Small intestine (tissue), 7 donors: ENCODE measurements around the gene TRAPPC5. TPM values are rescaled to one million over a fixed set of nuclear protein-coding genes. Genes with fewer than 3 reads are reported as not detected.

Experiments used
- DNase-seq, 2 donors: peaks; one replicate each; pipeline versions ENCODE4 v3.0.0 to v3.0.0-alpha.2; 2013
- FAIRE-seq: peaks from 2 replicates; lab custom pipeline; 2012; peaks lifted over from hg19 to GRCh38; lab: Jason Lieb, UNC
- H3K27ac ChIP-seq, 3 donors: one replicate each; pipeline ENCODE4 v1.5.1; 2013; ENCODE audit warnings: low read length in 2 of 3, mild to moderate bottlenecking in 2 of 3, control low read depth in 1 of 3, inconsistent platforms in 1 of 3, low read depth in 1 of 3, moderate library complexity in 1 of 3
- H3K27me3 ChIP-seq, 3 donors: one replicate each; pipeline ENCODE4 v1.6.1; 2013; ENCODE audit warnings: low read length in 3 of 3, inconsistent platforms in 1 of 3; ENCODE audit not compliant: control insufficient read depth in 3 of 3, insufficient read depth in 3 of 3
- H3K36me3 ChIP-seq, 3 donors: one replicate each; pipeline ENCODE4 v1.6.1; 2013; ENCODE audit warnings: low read length in 3 of 3, inconsistent platforms in 1 of 3, low read depth in 1 of 3, mild to moderate bottlenecking in 1 of 3, moderate library complexity in 1 of 3; ENCODE audit not compliant: control insufficient read depth in 3 of 3, insufficient read depth in 2 of 3
- H3K4me1 ChIP-seq, 3 donors: one replicate each; pipeline ENCODE4 v1.6.1; 2013; ENCODE audit warnings: low read length in 2 of 3, inconsistent platforms in 1 of 3, low read depth in 1 of 3, mild to moderate bottlenecking in 1 of 3, moderate library complexity in 1 of 3; ENCODE audit not compliant: control insufficient read depth in 3 of 3, insufficient read depth in 2 of 3
- H3K4me3 ChIP-seq, 3 donors: one replicate each; pipeline ENCODE4 v1.5.1; 2013; ENCODE audit warnings: low read length in 3 of 3, control low read depth in 1 of 3, inconsistent platforms in 1 of 3, low read depth in 1 of 3, mild to moderate bottlenecking in 1 of 3, moderate library complexity in 1 of 3
- H3K9me3 ChIP-seq, 2 donors: one replicate each; pipeline ENCODE4 v1.6.1; 2013; ENCODE audit warnings: low read depth in 1 of 2, low read length in 1 of 2; ENCODE audit not compliant: control insufficient read depth in 2 of 2, insufficient read depth in 1 of 2
- WGBS, 3 donors: extraction: QIAGEN DNeasy Blood & Tissue Kit; methylation state at CpG; one replicate each; pipeline ENCODE4 v1.1.7; 2013; 5-methylcytosine and 5-hydroxymethylcytosine counted together
- polyA plus RNA-seq, 4 donors: library from polyadenylated mRNA; stranded (reverse) in 3 of 4; unstranded in 1 of 4; fragments of 200-250 nt in 3 of 4; fragments of 120-200 nt in 1 of 4; gene quantifications; one replicate each; pipeline versions ENCODE4 v1.2.1 to v1.2.3, GENCODE V29; 2013
- donor health status: healthy with polysubstance abuse.
- donor health status: control.
- donor health status: control.
- donor health status: Bipolar disorder and iron deficiency.
- donor health status: healthy.

Gene TRAPPC5
- polyA plus RNA-seq, 4 donors, result 47.9 to 166 (median 95.4) TPM

DNA sequence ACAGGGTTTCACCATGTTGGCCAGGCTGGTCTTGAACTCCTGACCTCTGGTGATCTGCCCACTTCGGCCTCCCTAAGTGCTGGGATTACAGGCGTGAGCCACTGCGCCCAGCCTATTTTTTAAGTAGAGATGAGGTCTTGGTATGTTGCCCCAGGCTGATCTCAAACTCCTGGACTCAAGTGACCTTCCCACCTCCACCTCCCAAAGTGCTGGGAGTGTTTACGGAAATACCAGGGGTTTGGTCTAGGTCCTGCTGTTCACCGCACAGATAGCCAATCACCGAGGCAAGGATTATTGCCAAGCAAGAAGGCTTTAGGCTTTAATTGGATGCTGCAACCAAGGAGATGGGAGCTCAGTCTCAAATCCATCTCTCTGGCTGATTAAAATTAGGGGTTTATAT lies 39.7 kb downstream of the TRAPPC5 start:
- no peak overlapping the region for H3K27ac ChIP-seq
- no peaks in the 10 kb centered on the region for H3K4me1 ChIP-seq
- H3K36me3 ChIP-seq, result no peaks in the 10 kb centered on the region
- DNase-seq (no peak), FAIRE-seq (no peak)
- WGBS, 3 donors, result 78 to 83% (median 78%) methylated on average over 6 of the region's 6 CpGs
- peaks cover 0 to 3% (median 0%) of the 10 kb centered on the region in 3 donors for H3K27me3 ChIP-seq
- peaks cover 0 to 3% of the 10 kb centered on the region in 2 donors for H3K9me3 ChIP-seq
- no peak overlapping the region for H3K4me3 ChIP-seq

GRCh38 chr19:7722231-7722651 lies 41.6 kb downstream of the TRAPPC5 start:
- no peak for FAIRE-seq

DNA sequence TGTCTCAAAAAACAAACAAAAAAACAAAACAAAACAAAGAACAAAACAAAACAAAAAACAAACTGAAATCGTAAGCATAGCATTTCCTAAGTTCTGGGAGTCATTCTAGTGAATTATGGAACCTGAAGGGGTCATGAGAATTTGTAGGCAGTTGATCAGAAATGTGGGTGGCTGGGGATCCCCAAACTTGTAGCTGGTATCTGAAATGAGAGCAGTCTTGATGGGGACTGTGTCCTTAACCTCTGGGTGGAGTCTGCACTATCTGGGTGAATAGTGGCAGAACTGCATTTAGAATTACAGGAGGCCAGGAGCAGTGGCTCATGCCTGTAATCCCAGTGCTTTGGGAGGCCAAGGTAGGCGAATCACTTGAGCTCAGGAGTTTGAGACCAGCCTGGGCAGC lies 45.2 kb downstream of the TRAPPC5 start:
- Histone ChIP-seq H3K27me3 (peaks cover 2 to 25% (median 18%) of the 10 kb centered on the region in 3 donors), H3K9me3 (no peaks in the 10 kb centered on the region), H3K4me3 (no peak overlapping the region), H3K36me3 (no peaks in the 10 kb centered on the region), H3K27ac (no peak overlapping the region), H3K4me1 (peaks cover 0 to 3% (median 0%) of the 10 kb centered on the region in 3 donors)
- FAIRE-seq (no peak), DNase-seq (no peak)
- 46 to 51% (median 51%) methylated on average over 2 of the region's 2 CpGs for WGBS, 3 donors

More at GRCh38 chr19:7722231-7722651, 41.6 kb downstream of the TRAPPC5 start:
- H3K27ac ChIP-seq, result no peak overlapping the region
- whole genome bisulfite sequencing, 3 donors, result 47 to 63% (median 52%) methylated on average over 5 of the region's 5 CpGs
- no peak for DNase-seq
- no peaks in the 10 kb centered on the region for H3K4me1 ChIP-seq
- H3K27me3 ChIP-seq, result peaks cover 0 to 3% (median 0%) of the 10 kb centered on the region in 3 donors
- H3K36me3 ChIP-seq, result no peaks in the 10 kb centered on the region
- no peak overlapping the region for H3K4me3 ChIP-seq
- no peaks in the 10 kb centered on the region for H3K9me3 ChIP-seq

GRCh38 chr19:7729211-7729610 lies 48.6 kb downstream of the TRAPPC5 start:
- Histone ChIP-seq H3K27ac (no peak overlapping the region), H3K4me3 (no peak overlapping the region), H3K4me1 (peaks cover 0 to 3% (median 0%) of the 10 kb centered on the region in 3 donors), H3K27me3 (peaks cover 2 to 39% (median 27%) of the 10 kb centered on the region in 3 donors), H3K9me3 (no peaks in the 10 kb centered on the region), H3K36me3 (no peaks in the 10 kb centered on the region)
- WGBS, 3 donors, result 12 to 15% (median 13%) methylated on average over 16 of the region's 16 CpGs
- FAIRE-seq (no peak), DNase-seq (no peak)

- FAIRE-seq (no peak), DNase-seq (peak in 1 of 2 donors; percentile 10)
- Histone ChIP-seq H3K27ac (no peak overlapping the region), H3K9me3 (no peaks in the 10 kb centered on the region), H3K36me3 (no peaks in the 10 kb centered on the region), H3K4me3 (no peak overlapping the region), H3K27me3 (peaks cover 2 to 39% (median 27%) of the 10 kb centered on the region in 3 donors), H3K4me1 (peaks cover 0 to 3% (median 0%) of the 10 kb centered on the region in 3 donors)
- WGBS, 3 donors, result 3 to 6% (median 4%) methylated on average over 31 to 34 of the region's 34 CpGs
Measured at GRCh38 chr19:7729831-7730285, 49.2 kb downstream of the TRAPPC5 start.

GRCh38 chr19:7730286-7731217 lies 49.9 kb downstream of the TRAPPC5 start:
- 5 to 12% (median 8%) methylated on average over 38 to 78 of the region's 78 CpGs for WGBS, 3 donors

GRCh38 chr19:7731218-7731595 lies 50.6 kb downstream of the TRAPPC5 start:
- 60 to 76% (median 74%) methylated on average over 36 to 39 of the region's 39 CpGs for WGBS, 3 donors
- no peak overlapping the region for H3K27ac ChIP-seq
- peaks cover 0 to 3% (median 0%) of the 10 kb centered on the region in 3 donors for H3K4me1 ChIP-seq
- no peak for FAIRE-seq
- H3K36me3 ChIP-seq, result no peaks in the 10 kb centered on the region
- no peak overlapping the region for H3K4me3 ChIP-seq
- H3K9me3 ChIP-seq, result no peaks in the 10 kb centered on the region
- peaks cover 2 to 39% (median 30%) of the 10 kb centered on the region in 3 donors for H3K27me3 ChIP-seq
- DNase-seq, result no peak

More at GRCh38 chr19:7730286-7731217, 49.9 kb downstream of the TRAPPC5 start:
- no peak for FAIRE-seq
- Histone ChIP-seq H3K4me1 (peaks cover 0 to 3% (median 0%) of the 10 kb centered on the region in 3 donors), H3K27ac (no peak overlapping the region), H3K36me3 (no peaks in the 10 kb centered on the region), H3K27me3 (peaks cover 2 to 39% (median 27%) of the 10 kb centered on the region in 3 donors), H3K9me3 (no peaks in the 10 kb centered on the region), H3K4me3 (no peak overlapping the region)
- no peak for DNase-seq

GRCh38 chr19:7731615-7732014 lies 51.0 kb downstream of the TRAPPC5 start:
- Histone ChIP-seq H3K27ac (no peak overlapping the region), H3K4me3 (no peak overlapping the region), H3K4me1 (peaks cover 0 to 3% (median 0%) of the 10 kb centered on the region in 3 donors), H3K9me3 (no peaks in the 10 kb centered on the region), H3K36me3 (no peaks in the 10 kb centered on the region), H3K27me3 (peaks cover 2 to 39% (median 30%) of the 10 kb centered on the region in 3 donors)
- FAIRE-seq (no peak), DNase-seq (no peak)
- 54 to 81% (median 71%) methylated on average over 5 of the region's 5 CpGs for WGBS, 3 donors
